ENCODE data around the gene PSMD9. TPM values are rescaled to one million over a fixed set of nuclear protein-coding genes. Genes with fewer than 3 reads are reported as not detected.

The PSMD9 gene, protein sequence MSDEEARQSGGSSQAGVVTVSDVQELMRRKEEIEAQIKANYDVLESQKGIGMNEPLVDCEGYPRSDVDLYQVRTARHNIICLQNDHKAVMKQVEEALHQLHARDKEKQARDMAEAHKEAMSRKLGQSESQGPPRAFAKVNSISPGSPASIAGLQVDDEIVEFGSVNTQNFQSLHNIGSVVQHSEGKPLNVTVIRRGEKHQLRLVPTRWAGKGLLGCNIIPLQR
- total RNA-seq (61.4 and 106 TPM in 2 replicates), polyA plus RNA-seq (105 and 114 TPM in 2 replicates)

DNA sequence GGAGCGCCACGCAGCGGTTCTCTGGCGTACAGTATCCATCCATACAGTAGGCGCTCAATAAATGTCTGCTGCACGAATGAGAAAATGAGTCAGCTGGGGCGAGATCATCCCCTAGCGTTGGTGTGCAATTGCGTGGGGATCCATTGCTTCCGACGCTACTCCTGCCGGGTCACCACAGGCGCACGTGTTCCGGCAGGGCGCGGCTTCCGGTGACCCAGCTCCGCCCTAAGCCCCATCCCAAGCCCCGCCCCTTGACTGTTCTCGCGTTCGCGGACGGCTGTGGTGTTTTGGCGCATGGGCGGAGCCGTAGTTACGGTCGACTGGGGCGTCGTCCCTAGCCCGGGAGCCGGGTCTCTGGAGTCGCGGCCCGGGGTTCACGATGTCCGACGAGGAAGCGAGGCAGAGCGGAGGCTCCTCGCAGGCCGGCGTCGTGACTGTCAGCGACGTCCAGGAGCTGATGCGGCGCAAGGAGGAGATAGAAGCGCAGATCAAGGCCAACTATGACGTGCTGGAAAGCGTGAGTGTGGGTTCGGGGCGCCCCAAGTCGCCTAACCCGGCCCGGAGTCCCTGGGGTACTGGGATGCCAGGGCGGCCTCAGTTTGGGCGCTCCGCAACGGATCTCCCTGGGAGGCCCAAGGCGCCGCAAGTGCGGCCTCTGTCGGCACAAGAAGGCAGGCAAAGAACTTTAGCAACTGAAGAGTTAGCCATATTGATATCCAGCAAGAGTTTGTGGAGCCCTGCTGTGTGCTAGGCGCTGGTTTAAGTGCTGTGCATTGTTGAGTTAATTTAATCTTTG is at the start of gene PSMD9:
TSS of gene PSMD9 (plus strand) at position 313 of the 796 bp plus-strand sequence. CDS start at position 380, 67 bp downstream.
- H3K4me1 ChIP-seq (ENCODE audit: insufficient read depth) = peaks cover 20% of the 10 kb centered on the region
- H3K79me2 ChIP-seq = peaks cover 39% of the 10 kb centered on the region
- H3K27ac ChIP-seq = peak within 1 kb of the TSS; percentile 95
- H3K4me2 ChIP-seq = peak within 1 kb of the TSS; percentile 81
- no peaks in the 10 kb centered on the region for H3K9me3 ChIP-seq (ENCODE audit: low read depth)
- peak; percentile 99 for DNase-seq (ENCODE audit: low spot score)
- no peaks in the 10 kb centered on the region for H3K27me3 ChIP-seq
- no peaks in the 10 kb centered on the region for H3K9me2 ChIP-seq (replicated peaks; ENCODE audit: insufficient read depth)
- peak within 1 kb of the TSS; percentile 62 for H2AFZ ChIP-seq
- 2% methylated on average over 67 of the region's 67 CpGs for WGBS (ENCODE audit: low lambda C conversion rate, missing lambda C conversion rate)
- H3K4me3 ChIP-seq = peak within 1 kb of the TSS; percentile 75
- peaks cover 7% of the 10 kb centered on the region for H4K20me1 ChIP-seq (ENCODE audit: insufficient read depth, poor library complexity, severe bottlenecking)
- H3K36me3 ChIP-seq (replicated peaks; ENCODE audit: insufficient read depth, low read depth) = no peaks in the 10 kb centered on the region
- TF ChIP-seq EZH2phosphoT487 (IDR thresholded peaks at IDR 0.05; ENCODE audit: low read depth, severe bottlenecking, unreplicated experiment) = no peak
- TF ChIP-seq EZH2 (IDR thresholded peaks at IDR 0.05; ENCODE audit: borderline replicate concordance) = no peak
- TF ChIP-seq, protein P1, sequence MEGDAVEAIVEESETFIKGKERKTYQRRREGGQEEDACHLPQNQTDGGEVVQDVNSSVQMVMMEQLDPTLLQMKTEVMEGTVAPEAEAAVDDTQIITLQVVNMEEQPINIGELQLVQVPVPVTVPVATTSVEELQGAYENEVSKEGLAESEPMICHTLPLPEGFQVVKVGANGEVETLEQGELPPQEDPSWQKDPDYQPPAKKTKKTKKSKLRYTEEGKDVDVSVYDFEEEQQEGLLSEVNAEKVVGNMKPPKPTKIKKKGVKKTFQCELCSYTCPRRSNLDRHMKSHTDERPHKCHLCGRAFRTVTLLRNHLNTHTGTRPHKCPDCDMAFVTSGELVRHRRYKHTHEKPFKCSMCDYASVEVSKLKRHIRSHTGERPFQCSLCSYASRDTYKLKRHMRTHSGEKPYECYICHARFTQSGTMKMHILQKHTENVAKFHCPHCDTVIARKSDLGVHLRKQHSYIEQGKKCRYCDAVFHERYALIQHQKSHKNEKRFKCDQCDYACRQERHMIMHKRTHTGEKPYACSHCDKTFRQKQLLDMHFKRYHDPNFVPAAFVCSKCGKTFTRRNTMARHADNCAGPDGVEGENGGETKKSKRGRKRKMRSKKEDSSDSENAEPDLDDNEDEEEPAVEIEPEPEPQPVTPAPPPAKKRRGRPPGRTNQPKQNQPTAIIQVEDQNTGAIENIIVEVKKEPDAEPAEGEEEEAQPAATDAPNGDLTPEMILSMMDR (IDR thresholded peaks at IDR 0.05; ENCODE audit: poor library complexity) = peak; percentile 82

DNA sequence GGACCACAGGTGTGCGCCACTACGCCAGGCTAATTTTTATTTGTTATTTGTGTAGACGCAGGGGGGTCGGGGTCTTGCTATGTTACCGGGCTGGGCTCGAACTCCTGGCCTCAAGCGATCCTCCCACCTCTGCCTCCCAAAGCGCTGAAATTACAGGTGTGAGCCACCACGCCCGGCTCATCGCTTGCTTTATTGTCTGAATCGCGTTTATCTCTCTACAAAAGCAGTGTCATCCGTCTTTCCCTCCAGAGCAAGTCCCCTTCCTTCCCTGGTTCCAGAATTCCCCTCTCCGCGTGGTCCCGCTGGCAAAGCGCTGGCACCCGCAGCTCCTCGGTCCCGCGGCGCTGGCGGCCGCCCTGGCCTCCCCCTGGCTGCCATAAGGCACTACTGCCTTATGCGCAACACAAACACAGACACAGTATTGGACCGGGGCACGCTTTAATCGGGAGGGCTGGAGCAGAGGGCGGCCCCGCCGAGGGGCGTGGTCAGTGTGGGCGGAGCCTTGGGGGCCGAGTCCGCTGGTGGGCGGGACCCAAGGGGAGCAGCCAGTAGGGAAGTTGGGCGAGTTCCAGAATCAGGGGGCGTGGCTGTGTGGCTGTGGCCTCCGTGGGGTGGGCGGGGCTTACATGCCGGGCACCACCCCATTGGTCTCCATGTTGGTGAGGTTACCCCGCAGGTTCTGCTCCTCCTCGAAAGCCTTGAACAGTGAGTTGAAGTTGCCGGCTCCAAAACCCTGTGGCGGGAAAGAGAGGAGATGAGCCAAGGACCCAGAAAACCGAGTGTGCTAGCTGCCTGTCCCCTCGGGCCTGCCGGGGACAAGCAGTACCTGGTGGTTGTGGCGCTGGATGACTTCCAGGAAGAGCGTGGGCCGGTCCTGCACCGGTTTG is 49.2 kb upstream of the PSMD9 start:
- Histone ChIP-seq H4K20me1 (ENCODE audit: insufficient read depth, poor library complexity, severe bottlenecking) (no peaks in the 10 kb centered on the region), H3K27ac (peak overlapping the region; percentile 32), H3K79me2 (no peaks in the 10 kb centered on the region), H3K4me1 (ENCODE audit: insufficient read depth) (peaks cover 6% of the 10 kb centered on the region), H3K4me3 (peak overlapping the region; percentile 23), H2AFZ (peak overlapping the region; percentile 57), H3K36me3 (replicated peaks; ENCODE audit: insufficient read depth, low read depth) (no peaks in the 10 kb centered on the region), H3K27me3 (no peaks in the 10 kb centered on the region), H3K4me2 (peak overlapping the region; percentile 80), H3K9me2 (replicated peaks; ENCODE audit: insufficient read depth) (no peaks in the 10 kb centered on the region), H3K9me3 (ENCODE audit: low read depth) (no peaks in the 10 kb centered on the region)
- no peak for TF ChIP-seq EZH2phosphoT487 (IDR thresholded peaks at IDR 0.05; ENCODE audit: low read depth, severe bottlenecking, unreplicated experiment)
- TF ChIP-seq, protein P1 (IDR thresholded peaks at IDR 0.05; ENCODE audit: poor library complexity) = peak; percentile 30
- 15% methylated on average over 52 of the region's 53 CpGs for whole genome bisulfite sequencing (ENCODE audit: low lambda C conversion rate, missing lambda C conversion rate)
- peak; percentile 100 for DNase-seq (ENCODE audit: low spot score)

DNA sequence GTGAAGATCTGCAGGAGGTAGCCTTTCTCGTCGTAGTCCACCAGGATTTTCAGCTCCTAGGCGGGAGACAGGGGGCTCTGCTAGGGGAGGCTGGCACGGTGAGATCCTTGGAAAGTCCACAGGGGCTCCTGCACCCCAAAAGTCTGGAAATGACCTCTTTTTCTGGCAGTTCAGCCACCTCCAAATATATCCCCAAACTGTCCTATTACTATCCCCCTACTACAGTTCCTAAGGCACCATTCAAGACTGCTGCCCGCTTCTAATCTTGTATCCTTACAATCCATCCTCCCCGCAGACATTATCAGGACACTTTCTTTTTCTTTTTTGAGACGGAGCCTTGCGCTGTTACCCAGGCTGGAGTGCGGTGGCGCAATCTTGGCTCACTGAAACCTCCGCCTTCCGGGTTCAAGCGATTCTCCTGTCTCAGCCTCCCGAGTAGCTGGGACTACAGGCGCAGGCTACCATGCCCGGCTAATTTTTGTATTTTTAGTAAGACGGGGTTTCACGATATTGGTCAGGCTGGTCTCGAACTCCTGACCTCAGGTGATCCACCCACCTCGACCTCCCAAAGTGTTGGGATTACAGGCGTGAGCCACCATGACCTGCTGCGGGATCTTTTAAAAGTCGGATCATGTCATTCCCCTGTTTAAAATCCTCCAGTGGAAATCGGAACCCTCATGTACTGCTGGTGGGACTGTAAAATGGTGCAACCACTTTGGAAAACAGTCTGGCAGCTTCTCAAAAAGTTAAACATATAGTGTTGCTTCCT is 48.4 kb upstream of the PSMD9 start:
- no peaks in the 10 kb centered on the region for H4K20me1 ChIP-seq (ENCODE audit: insufficient read depth, poor library complexity, severe bottlenecking)
- H2AFZ ChIP-seq = peak overlapping the region; percentile 57
- H3K4me3 ChIP-seq = peak overlapping the region; percentile 23
- no peak for DNase-seq (ENCODE audit: low spot score)
- TF ChIP-seq, protein P1 (IDR thresholded peaks at IDR 0.05; ENCODE audit: poor library complexity) = no peak
- TF ChIP-seq EZH2 (IDR thresholded peaks at IDR 0.05; ENCODE audit: borderline replicate concordance) (no peak), EZH2phosphoT487 (IDR thresholded peaks at IDR 0.05; ENCODE audit: low read depth, severe bottlenecking, unreplicated experiment) (no peak)
- H3K36me3 ChIP-seq (replicated peaks; ENCODE audit: insufficient read depth, low read depth) = no peaks in the 10 kb centered on the region
- peaks cover 6% of the 10 kb centered on the region for H3K4me1 ChIP-seq (ENCODE audit: insufficient read depth)
- 78% methylated on average over 24 of the region's 24 CpGs for WGBS (ENCODE audit: low lambda C conversion rate, missing lambda C conversion rate)
- H3K27me3 ChIP-seq = no peaks in the 10 kb centered on the region
- no peaks in the 10 kb centered on the region for H3K9me3 ChIP-seq (ENCODE audit: low read depth)
- peak overlapping the region; percentile 32 for H3K27ac ChIP-seq
- H3K4me2 ChIP-seq = peak overlapping the region; percentile 80
- no peaks in the 10 kb centered on the region for H3K79me2 ChIP-seq
- no peaks in the 10 kb centered on the region for H3K9me2 ChIP-seq (replicated peaks; ENCODE audit: insufficient read depth)

Data from hepatocyte (in vitro differentiated cells).